Upper lobe of right lung (tissue), 1 donor: ENCODE results near the gene SERPINI1. TPM values are rescaled to one million over a fixed set of nuclear protein-coding genes. Genes with fewer than 3 reads are reported as not detected.

Source experiments
- ATAC-seq: fragments of 200-7000 bp; cut with Tn5 transposase; one replicate; pipeline ENCODE4 v1.9.1; 2020; ENCODE audit warnings: mild to moderate bottlenecking, moderate library complexity
- DNase-seq: peaks from one replicate; pipeline ENCODE4 v3.0.0-alpha.2; 2020
- H3K27ac ChIP-seq: fragments of 200-600 bp; one replicate; pipeline ENCODE4 v1.8.0; 2022
- H3K27me3 ChIP-seq: fragments of 200-600 bp; one replicate; pipeline ENCODE4 v1.8.0; 2022; ENCODE audit warnings: mild to moderate bottlenecking
- H3K36me3 ChIP-seq: fragments of 200-600 bp; one replicate; pipeline ENCODE4 v1.8.0; 2022
- H3K4me1 ChIP-seq: fragments of 200-600 bp; one replicate; pipeline ENCODE4 v1.8.0; 2022
- H3K4me3 ChIP-seq: fragments of 200-600 bp; one replicate; pipeline ENCODE4 v1.8.0; 2022; ENCODE audit warnings: mild to moderate bottlenecking
- H3K9me3 ChIP-seq: fragments of 200-600 bp; one replicate; pipeline ENCODE4 v1.8.0; 2022
- CTCF ChIP-seq: fragments of 200-600 bp; IDR thresholded peaks from one replicate; pipeline ENCODE4 v1.8.0; 2022; ENCODE audit warnings: antibody characterized with exemption
- intact Hi-C: fragments of 100-400 bp; cut with DNase I; formaldehyde crosslinking; loops from one replicate; pipeline ENCODE4 v1.11.0; 2022
- total RNA-seq: library from RNA; stranded (reverse); fragmentation: NEBNext Ultra II Directional; extraction: Animal tissue kit (Norgen Biotek cat#: 25700); gene quantifications from one replicate; pipeline ENCODE4 v1.2.1, GENCODE V29; 2021
- donor health status: DM: no; HTN: yes; CAD: no; lungs with severe emphysema.

The SERPINI1 gene
- total RNA-seq, 1 donor from 2014 or later: 7.1 TPM

DNA sequence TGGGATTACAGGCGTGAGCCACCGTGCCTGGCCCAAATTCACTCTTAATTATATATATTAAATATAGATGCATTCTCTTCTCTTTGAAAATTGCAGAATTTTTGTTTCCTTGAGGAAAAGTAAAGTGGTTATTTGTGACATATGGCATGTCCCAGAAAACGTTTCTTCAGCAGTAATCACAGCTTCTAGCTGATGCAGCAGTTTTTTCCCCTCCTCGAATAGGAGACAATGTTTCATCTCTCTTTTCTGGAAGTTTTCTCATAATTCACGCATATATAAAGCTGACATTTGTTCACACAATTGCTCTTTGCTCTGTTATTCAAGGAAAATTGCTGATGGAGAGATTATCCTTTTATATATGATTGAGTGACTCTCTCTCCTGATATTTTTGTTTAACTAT is 99.8 kb downstream of the SERPINI1 start:
- intact Hi-C loops: no loop called here

DNA sequence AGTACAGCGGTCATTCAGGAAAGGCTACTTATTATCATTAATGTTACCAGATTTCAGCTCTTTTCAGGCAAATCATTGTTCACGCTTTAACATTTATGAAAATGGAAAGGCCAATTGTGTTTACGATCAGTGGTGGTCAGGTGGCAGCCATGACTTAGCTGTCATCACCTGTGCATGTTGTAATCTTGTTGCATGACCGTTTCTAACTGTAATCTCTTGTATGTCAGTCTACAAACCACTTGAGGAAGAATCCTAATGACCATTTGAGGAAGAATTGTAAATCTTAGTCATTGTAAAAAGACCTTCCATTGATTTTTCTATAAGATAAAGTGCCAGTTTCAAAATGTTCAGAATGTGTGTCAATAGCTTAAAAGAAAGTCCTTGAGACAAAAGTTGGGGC is 100.4 kb downstream of the SERPINI1 start:
- Histone ChIP-seq H3K36me3 (no peaks in the 10 kb centered on the region), H3K4me3 (no peak overlapping the region), H3K4me1 (no peaks in the 10 kb centered on the region), H3K9me3 (no peaks in the 10 kb centered on the region), H3K27ac (no peak overlapping the region), H3K27me3 (no peaks in the 10 kb centered on the region)
- DNase-seq (no peak), ATAC-seq (no peak)
- no peak for TF ChIP-seq CTCF
- intact Hi-C loops: no loop called here

More for the DNA sequence above, 99.8 kb downstream of the SERPINI1 start:
- Histone ChIP-seq H3K27me3 (no peaks in the 10 kb centered on the region), H3K36me3 (no peaks in the 10 kb centered on the region), H3K4me3 (no peak overlapping the region), H3K27ac (no peak overlapping the region), H3K9me3 (no peaks in the 10 kb centered on the region), H3K4me1 (no peaks in the 10 kb centered on the region)
- ATAC-seq (no peak), DNase-seq (no peak)
- TF ChIP-seq CTCF: no peak

- Histone ChIP-seq H3K9me3 (no peaks in the 10 kb centered on the region), H3K27ac (no peak overlapping the region), H3K27me3 (no peaks in the 10 kb centered on the region), H3K4me3 (no peak overlapping the region), H3K4me1 (no peaks in the 10 kb centered on the region), H3K36me3 (no peaks in the 10 kb centered on the region)
- no peak for ATAC-seq
- no peak for DNase-seq
- intact Hi-C loops: no loop called here
- peak; percentile 29 for TF ChIP-seq CTCF
These were observed 101.9 kb downstream of the SERPINI1 start for GRCh38 chr3:167837466-167837865.

DNA sequence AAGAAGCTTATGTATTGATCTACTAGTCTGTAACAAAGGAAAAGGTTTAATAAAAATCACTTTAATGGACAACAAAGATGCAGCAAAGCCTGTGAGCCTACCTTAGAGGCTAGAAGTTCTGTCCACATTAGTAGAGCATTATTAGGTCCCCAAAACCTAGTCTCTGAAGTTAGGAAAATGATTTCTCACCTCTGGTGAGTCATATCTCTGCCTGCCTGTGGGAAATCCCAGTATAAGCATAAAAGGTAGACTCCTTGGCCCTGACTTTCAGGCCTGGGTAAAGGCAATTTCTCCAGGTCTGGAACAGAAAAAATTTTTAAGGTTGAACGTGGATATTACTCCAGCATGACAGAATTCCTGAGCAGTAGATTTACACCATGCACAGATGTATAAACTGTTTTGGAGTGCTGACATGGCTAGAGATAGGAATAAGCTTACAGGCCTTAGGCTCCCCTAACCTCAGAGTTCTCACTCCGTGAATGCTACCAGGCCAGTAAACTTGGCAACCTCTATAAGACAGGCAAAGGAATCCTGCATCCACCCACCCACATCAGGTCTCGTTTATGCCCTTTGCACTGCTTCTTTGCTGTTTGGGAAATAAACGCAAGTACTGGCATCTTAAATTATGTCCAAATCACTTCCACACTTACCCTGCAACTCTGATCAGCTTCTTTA is 104.1 kb downstream of the SERPINI1 start:
- intact Hi-C loops: no loop called here
- Histone ChIP-seq H3K4me1 (no peaks in the 10 kb centered on the region), H3K4me3 (no peak overlapping the region), H3K36me3 (no peaks in the 10 kb centered on the region), H3K27ac (no peak overlapping the region), H3K27me3 (no peaks in the 10 kb centered on the region), H3K9me3 (no peaks in the 10 kb centered on the region)
- ATAC-seq (no peak), DNase-seq (no peak)
- TF ChIP-seq CTCF: no peak

GRCh38 chr3:167840247-167840646 is 104.7 kb downstream of the SERPINI1 start:
- ATAC-seq (no peak), DNase-seq (no peak)
- Histone ChIP-seq H3K9me3 (no peaks in the 10 kb centered on the region), H3K27ac (no peak overlapping the region), H3K27me3 (no peaks in the 10 kb centered on the region), H3K36me3 (no peaks in the 10 kb centered on the region), H3K4me3 (no peak overlapping the region), H3K4me1 (no peaks in the 10 kb centered on the region)
- no peak for TF ChIP-seq CTCF
- intact Hi-C loops: no loop called here

GRCh38 chr3:167843481-167843880 is 108.0 kb downstream of the SERPINI1 start:
- DNase-seq: no peak
- ATAC-seq: no peak

More at GRCh38 chr3:167843481-167843880, 108.0 kb downstream of the SERPINI1 start:
- no peaks in the 10 kb centered on the region for H3K4me1 ChIP-seq
- no peaks in the 10 kb centered on the region for H3K27me3 ChIP-seq
- H3K4me3 ChIP-seq: no peak overlapping the region
- intact Hi-C loops: no loop called here
- no peaks in the 10 kb centered on the region for H3K36me3 ChIP-seq
- no peak overlapping the region for H3K27ac ChIP-seq
- no peaks in the 10 kb centered on the region for H3K9me3 ChIP-seq
- TF ChIP-seq CTCF: no peak
